ENCODE data around the gene VPS9D1.

GRCh38 chr16:89722392-89723278, 1.9 kb upstream of the VPS9D1 start:
- TF ChIP-seq POLR2AphosphoS5 (IDR thresholded peaks at IDR 0.05; ENCODE audit: low read depth, low read length) (no peak), POLR2A (IDR thresholded peaks at IDR 0.05; ENCODE audit: low read depth, low read length) (no peak; the same call in 1 of the 2 replicates), POU2F2 (IDR thresholded peaks at IDR 0.05; ENCODE audit: low read depth, low read length) (no peak), PAX5 (IDR thresholded peaks at IDR 0.05; ENCODE audit: insufficient read depth, low read length, severe bottlenecking) (no peak), TAF1 (IDR thresholded peaks at IDR 0.05; ENCODE audit: low read depth, low read length) (no peak)

Measured in GM12891 (cell line).